GM18867 (cell line): ENCODE data around the gene ECPAS.
"Not testable (repeated sequence)": the region's sequence is repeated elsewhere in the genome, so short reads cannot be mapped to it uniquely, and the experiment has no call there.

Experiments used
- ATAC-seq: cut with Tn5 transposase; IDR thresholded peaks from one replicate; pipeline ENCODE4 v1.9.1; 2021; ENCODE audit warnings: mild to moderate bottlenecking, moderate library complexity; ENCODE audit not compliant: unreplicated experiment

The ECPAS gene

GRCh38 chr9:111413996-111414395, 70.2 kb downstream of the ECPAS start:
- no peak for ATAC-seq

DNA sequence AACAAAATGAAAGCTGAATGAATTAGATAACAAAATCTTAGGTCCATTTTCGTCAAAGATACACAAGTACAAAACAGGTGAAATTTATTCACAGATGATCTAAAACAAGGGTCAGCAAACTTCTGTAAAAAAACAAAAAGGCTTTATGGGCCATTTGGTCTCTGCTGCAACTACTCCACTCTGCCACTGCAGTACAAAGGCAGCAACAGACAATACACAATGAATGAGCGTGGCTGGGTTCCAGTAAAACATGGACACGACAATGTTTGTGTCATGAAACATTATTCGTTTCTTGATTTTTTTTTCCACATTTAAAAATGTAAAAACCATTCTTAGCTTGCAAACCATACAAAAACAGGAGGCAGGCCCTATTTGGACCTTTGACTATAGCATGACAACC, 71.9 kb downstream of the ECPAS start:
- no peak for ATAC-seq

DNA sequence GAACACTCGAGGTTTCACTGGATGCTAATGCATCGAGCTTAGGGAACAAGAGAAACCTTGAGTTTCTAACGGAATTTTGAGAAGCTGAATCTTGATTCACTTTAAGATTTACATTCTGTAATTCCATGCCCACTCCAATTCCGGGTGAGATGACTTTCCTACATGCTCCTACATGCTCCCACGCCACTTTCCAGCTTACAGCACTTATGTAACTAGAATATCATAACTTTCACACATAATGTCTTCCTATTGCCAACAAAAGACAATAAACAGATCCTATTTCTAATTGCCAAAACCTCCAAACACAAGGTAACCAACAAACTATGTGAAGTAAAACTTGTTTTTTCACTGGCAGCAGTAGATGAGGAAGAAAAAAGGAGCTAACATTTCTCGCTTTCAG, 72.9 kb downstream of the ECPAS start:
- ATAC-seq: no peak

GRCh38 chr9:111407813-111408212, 76.4 kb downstream of the ECPAS start:
- no peak for ATAC-seq

- ATAC-seq: no peak
Observed at GRCh38 chr9:111405701-111406100, 78.5 kb downstream of the ECPAS start.

- ATAC-seq: not testable (repeated sequence)
Observed at GRCh38 chr9:111401486-111401885, 82.7 kb downstream of the ECPAS start.

DNA sequence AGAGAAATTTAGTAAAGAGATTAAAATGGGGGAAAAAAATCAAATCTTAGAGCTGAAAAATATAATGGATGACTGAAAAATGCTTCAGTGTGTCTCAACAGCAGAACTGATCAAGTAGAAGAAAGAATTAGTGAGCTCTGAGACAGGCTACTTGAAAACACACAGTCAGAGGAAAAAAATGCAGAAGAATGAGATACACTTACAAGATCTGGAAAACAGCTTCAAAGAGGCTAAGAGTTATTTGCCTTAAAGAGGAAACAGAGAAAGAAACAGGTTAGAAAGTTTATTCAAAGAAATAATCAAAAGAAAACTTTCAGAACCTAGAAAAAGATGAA, 83.7 kb downstream of the ECPAS start:
- ATAC-seq: no peak

GRCh38 chr9:111399772-111400563, 84.2 kb downstream of the ECPAS start:
- ATAC-seq: no peak

- ATAC-seq: no peak
Observed at GRCh38 chr9:111399211-111399739, 84.9 kb downstream of the ECPAS start.

- ATAC-seq: no peak
Observed at GRCh38 chr9:111393971-111394370, 90.2 kb downstream of the ECPAS start.

- no peak for ATAC-seq
Observed at GRCh38 chr9:111389406-111389805, 94.8 kb downstream of the ECPAS start.

DNA sequence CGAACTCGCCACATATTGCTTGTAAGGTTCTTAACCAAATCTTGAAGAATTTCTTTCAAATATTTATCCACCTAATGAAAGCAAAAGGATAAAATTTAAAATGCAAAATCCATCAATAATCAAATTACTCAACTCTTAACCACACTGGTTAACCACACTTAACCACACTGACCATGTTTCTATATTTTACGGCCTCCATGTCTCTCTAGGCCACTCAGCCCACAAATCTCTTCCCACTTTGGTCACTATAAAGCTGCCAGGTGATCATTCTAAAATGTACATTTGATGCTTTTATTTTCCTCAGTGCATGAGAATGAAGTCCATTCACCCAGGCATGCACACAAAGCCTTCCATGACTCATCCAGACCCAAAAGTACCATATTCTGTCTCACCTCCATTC, 97.8 kb downstream of the ECPAS start:
- peak; percentile 51 for ATAC-seq

GRCh38 chr9:111381006-111381405, 103.2 kb downstream of the ECPAS start:
- ATAC-seq: no peak

GRCh38 chr9:111375817-111376564, 108.2 kb downstream of the ECPAS start:
- no peak for ATAC-seq

DNA sequence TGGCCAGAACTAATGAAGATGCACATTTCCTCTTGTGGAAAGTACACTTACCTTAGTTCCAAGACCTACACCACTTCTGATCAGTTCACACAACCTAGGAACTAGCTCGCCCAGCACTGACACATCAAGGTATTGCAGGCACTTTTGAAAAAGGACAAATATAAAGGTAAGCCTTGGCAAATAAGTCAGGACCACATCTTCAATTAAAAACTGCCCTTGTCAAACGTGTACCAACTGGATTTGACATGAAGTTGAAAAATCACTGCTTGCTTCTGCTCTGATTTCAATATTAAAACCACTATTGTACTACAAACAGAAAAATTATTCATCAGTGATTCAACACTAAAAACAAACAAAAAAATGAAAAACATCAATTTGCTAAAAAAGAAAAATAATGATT, 109.1 kb downstream of the ECPAS start:
- no peak for ATAC-seq

GRCh38 chr9:111372297-111372696, 111.9 kb downstream of the ECPAS start:
- ATAC-seq: no peak

- no peak for ATAC-seq
Observed at GRCh38 chr9:111366978-111367377, 117.2 kb downstream of the ECPAS start.

- ATAC-seq: no peak
Observed at GRCh38 chr9:111362526-111362925, 121.7 kb downstream of the ECPAS start.

DNA sequence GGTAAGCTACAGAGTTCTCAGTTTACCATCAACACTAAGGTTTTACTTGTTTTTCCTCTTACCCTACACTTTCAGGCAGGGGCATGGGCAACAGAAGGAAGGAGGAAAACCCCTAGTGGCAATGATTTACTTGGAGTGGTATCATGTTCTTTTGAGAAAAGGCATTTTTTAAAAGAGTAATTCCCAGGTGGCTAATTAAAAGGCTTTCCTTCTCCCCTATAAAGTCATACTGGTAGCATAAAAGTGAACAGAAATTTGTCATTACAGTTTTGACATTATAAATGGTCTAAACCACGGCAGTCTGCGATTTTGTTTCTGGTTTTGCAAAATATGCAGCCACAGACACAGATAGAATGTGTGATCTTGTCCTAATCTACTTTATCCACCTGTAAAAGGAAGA, 123.3 kb downstream of the ECPAS start:
- no peak for ATAC-seq

GRCh38 chr9:111356481-111357244, 127.5 kb downstream of the ECPAS start:
- ATAC-seq: no peak

DNA sequence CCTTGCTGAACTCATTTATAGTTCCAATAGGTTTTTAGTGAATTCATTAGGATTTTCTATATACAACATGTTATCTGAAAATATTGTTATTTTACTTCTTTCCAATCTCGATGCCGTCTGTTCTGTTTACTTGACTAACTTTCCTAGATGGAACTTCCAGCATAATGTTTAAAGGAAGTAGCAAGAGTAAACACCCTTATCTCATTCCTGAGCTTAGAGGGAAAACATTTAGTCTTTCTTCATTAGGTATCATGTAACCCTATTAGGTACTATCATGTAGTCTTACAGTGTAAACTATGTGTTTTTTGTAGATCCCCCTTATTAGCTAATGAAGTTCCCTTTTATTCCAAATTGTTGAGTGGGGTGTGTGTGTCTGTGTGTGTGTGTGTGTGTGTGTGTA, 131.6 kb downstream of the ECPAS start:
- ATAC-seq: no peak
